OCI-LY3 (cell line): Measurements from ENCODE around the gene HRCT1.
"Not testable (repeated sequence)": the region's sequence is repeated elsewhere in the genome, so short reads cannot be mapped to it uniquely, and the experiment has no call there.

ENCODE experiments used
- H2AFZ ChIP-seq: fragments of 200-600, 300-600 bp; shearing (Covaris generic); 2 replicates; pipeline ENCODE4 v1.6.0; 2014; ENCODE audit warnings: antibody characterized with exemption, low read depth, low read length
- H3K27ac ChIP-seq: fragments of 200-600, 300-600 bp; sonication (generic); 2 replicates; pipeline ENCODE4 v1.5.1; 2014; ENCODE audit warnings: mild to moderate bottlenecking, low read length, moderate library complexity, mixed read lengths
- H3K27me3 ChIP-seq: fragments of 200-600, 300-600 bp; sonication (generic); 2 replicates; pipeline ENCODE4 v1.6.1; 2014; ENCODE audit warnings: low read depth, low read length, mixed read lengths
- H3K36me3 ChIP-seq: fragments of 200-600, 300-600 bp; sonication (generic); replicated peaks from 2 replicates; pipeline ENCODE3; 2014; ENCODE audit warnings: low read depth, low read length, mixed read lengths
- H3K4me1 ChIP-seq: fragments of 300-600, 200-600 bp; sonication (generic); 2 replicates; pipeline ENCODE4 v1.6.1; 2014; ENCODE audit warnings: low read length, mixed read lengths
- H3K4me2 ChIP-seq: fragments of 200-600, 300-600 bp; sonication (generic); 2 replicates; pipeline ENCODE4 v1.6.1; 2014; ENCODE audit warnings: low read length, mixed read lengths
- H3K4me3 ChIP-seq: fragments of 300-600, 200-600 bp; sonication (generic); 2 replicates; pipeline ENCODE4 v1.5.1; 2014; ENCODE audit warnings: antibody characterized with exemption, mild to moderate bottlenecking, low read length, moderate library complexity
- H3K79me2 ChIP-seq: fragments of 300-600, 200-600 bp; shearing (Covaris generic); 2 replicates; pipeline ENCODE4 v1.6.1; 2014; ENCODE audit warnings: mild to moderate bottlenecking, low read length, mixed read lengths
- H3K9ac ChIP-seq: fragments of 300-600, 200-600 bp; shearing (Covaris generic); 2 replicates; pipeline ENCODE4 v1.6.0; 2014; ENCODE audit warnings: mild to moderate bottlenecking, low read length, moderate library complexity
- H3K9me3 ChIP-seq: fragments of 200-600, 300-600 bp; shearing (Covaris generic); 2 replicates; pipeline ENCODE4 v1.6.1; 2014; ENCODE audit warnings: low read length, mixed read lengths; ENCODE audit not compliant: insufficient read depth
- H4K20me1 ChIP-seq: fragments of 200-600, 300-600 bp; sonication (generic); 2 replicates; pipeline ENCODE4 v1.6.1; 2016; ENCODE audit warnings: low read length, mixed read lengths; ENCODE audit not compliant: insufficient read depth
- CTCF ChIP-seq: fragments of 200-600, 300-600 bp; sonication (generic); IDR thresholded peaks from 2 replicates; pipeline ENCODE4 v1.5.1; 2014; ENCODE audit warnings: antibody characterized with exemption, low read length, low read depth
- EZH2phosphoT487 ChIP-seq: fragments of 200-600 bp; shearing (Covaris generic); IDR thresholded peaks from 2 replicates; pipeline ENCODE4 v1.6.1; 2018; ENCODE audit warnings: antibody characterized with exemption, mixed run types, low read depth

Gene HRCT1

DNA sequence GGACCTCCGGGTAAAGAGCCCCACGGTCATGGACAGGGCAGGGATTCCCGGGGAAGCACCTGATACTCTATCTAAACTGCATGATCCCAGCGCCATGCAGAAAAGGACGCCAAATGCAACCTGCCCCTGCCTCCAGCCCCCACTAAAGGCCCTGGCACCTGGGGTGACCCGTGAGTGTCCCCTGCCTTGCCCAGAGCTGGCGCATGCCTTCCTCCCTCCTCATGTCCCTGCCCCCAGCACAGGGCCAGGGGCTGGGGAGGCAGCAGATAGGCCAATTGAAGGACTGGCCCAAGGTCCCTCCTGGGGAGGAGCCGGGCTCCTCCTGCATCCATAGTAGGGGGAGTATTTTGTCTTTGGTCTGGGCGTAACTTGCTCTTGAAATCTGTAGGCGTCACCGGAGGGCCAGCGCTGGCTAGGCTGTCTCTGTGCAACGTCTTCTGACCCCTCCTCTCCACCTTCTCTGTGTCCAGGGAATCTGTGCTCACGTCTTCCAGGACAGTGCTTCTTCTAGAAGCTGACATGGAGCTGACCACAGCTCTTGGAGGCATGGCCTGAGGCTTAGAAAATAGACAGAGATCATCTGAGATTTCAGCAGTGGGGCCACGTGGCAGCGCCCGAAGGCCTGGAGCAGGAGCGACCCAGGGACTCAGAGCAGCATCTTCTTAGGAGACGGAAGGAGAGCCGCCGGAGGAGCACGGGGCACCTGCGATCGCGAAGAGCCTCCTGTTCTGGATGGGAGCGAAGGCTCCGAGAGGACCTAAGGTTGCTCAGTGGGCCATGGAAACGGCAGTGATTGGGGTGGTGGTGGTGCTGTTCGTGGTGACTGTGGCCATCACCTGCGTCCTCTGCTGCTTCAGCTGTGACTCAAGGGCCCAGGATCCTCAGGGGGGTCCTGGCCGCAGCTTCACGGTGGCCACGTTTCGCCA, 3.9 kb downstream of the HRCT1 start:
- Histone ChIP-seq H3K4me3 (no peak overlapping the region), H3K36me3 (no peaks in the 10 kb centered on the region), H2AFZ (no peak overlapping the region), H3K9me3 (no peaks in the 10 kb centered on the region), H4K20me1 (no peaks in the 10 kb centered on the region), H3K27ac (no peak overlapping the region), H3K9ac (no peak overlapping the region), H3K4me2 (0 out of 2 replicates have a peak overlapping the region, but pooled peaks have one; percentile 49), H3K4me1 (peaks cover 9% of the 10 kb centered on the region; the same call in 1 of the 2 replicates), H3K79me2 (no peaks in the 10 kb centered on the region), H3K27me3 (0 out of 2 replicates have a peak, but pooled peaks cover 3% of the 10 kb centered on the region)
- TF ChIP-seq EZH2phosphoT487 (no peak), CTCF (no peak)

DNA sequence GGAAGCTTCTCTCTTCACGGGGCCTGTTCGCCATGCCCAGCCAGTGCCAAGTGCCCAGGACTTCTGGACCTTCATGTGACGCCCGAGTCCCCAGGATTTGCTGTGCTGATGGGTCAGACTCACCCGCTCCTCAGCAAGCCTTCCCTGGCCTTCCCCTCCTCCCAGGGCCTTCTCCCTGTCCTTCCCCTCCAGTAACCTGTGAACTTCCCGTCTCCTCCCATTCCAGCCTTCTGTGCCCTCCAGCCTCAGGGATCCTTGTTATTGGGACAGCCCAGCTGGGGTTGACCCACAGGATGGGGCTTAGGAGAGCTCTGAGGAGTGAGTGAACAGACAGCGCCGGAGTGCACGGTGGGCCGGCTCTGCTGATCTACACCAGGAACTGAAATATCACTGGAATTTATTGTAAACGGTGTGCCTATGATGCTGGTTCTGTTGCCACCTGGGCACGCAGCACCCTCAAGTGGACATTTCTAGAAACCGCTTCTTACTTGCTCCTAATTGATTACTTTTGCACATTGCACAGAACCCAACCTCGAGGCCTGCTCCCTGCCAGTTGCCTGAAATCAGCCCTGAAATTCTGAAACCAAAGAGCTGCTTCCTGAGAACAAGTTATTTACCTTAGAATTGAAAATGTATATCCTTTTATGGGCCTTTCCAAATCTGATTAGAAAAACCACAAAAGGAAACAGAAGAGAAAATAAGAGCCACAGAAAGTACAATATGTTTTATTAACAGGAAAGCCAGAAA, 4.8 kb downstream of the HRCT1 start:
- Histone ChIP-seq H2AFZ (peak overlapping the region; percentile 91; the same call in 1 of the 2 replicates), H3K4me2 (peak overlapping the region; percentile 49), H3K27ac (no peak overlapping the region), H3K36me3 (no peaks in the 10 kb centered on the region), H3K4me3 (peak overlapping the region; percentile 36; the same call in 1 of the 2 replicates), H3K4me1 (peaks cover 9% of the 10 kb centered on the region; the same call in 1 of the 2 replicates), H3K27me3 (no peaks in the 10 kb centered on the region), H3K79me2 (no peaks in the 10 kb centered on the region), H4K20me1 (no peaks in the 10 kb centered on the region), H3K9me3 (no peaks in the 10 kb centered on the region), H3K9ac (no peak overlapping the region; the same call in 1 of the 2 replicates)
- TF ChIP-seq EZH2phosphoT487 (no peak), CTCF (peak; percentile 75)

- no peak for TF ChIP-seq CTCF
- TF ChIP-seq EZH2phosphoT487 = no peak
- H4K20me1 ChIP-seq = no peaks in the 10 kb centered on the region
- H3K27me3 ChIP-seq = no peaks in the 10 kb centered on the region
- H3K36me3 ChIP-seq = no peaks in the 10 kb centered on the region
- H2AFZ ChIP-seq = no peak overlapping the region
- H3K27ac ChIP-seq = no peak overlapping the region
- H3K9me3 ChIP-seq = no peaks in the 10 kb centered on the region
- H3K4me1 ChIP-seq = peaks cover 9% of the 10 kb centered on the region; the same call in 1 of the 2 replicates
- no peak overlapping the region for H3K4me3 ChIP-seq
- no peaks in the 10 kb centered on the region for H3K79me2 ChIP-seq
- H3K4me2 ChIP-seq = no peak overlapping the region
- no peak overlapping the region for H3K9ac ChIP-seq
Measured at GRCh38 chr9:35911690-35912089, 5.7 kb downstream of the HRCT1 start.

DNA sequence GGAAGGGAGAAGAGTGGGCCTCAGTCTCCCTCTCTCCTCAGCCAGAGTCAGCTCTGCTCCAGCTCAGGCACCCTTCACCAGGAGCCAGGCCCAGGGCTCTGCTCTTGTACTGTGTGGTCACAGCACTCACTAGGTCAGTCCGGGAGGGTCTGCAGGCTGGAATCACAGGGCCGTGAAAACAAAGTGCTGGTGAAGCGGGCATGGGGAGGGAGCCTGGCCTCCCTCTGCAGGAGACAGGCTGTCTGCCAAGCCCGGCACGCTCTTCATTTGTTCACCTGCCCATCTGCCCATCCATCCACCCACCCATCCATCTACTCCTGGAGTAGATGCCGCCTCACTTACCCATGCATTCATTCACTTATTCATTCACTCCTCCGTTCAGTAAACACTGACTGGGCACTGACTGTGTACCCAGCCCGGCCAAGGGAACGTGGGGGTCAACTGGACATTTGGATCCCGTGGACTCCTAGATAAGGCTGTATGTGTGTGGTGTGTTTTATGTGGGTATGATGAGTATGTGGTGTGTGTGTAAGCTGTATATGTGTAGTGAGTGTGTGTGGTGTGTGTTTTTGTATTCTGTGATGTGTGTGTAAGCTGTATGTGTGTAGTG, 6.9 kb downstream of the HRCT1 start:
- Histone ChIP-seq H3K4me3 (no peak overlapping the region), H3K79me2 (no peaks in the 10 kb centered on the region), H3K4me2 (no peak overlapping the region), H2AFZ (no peak overlapping the region), H4K20me1 (no peaks in the 10 kb centered on the region), H3K27ac (no peak overlapping the region), H3K9me3 (no peaks in the 10 kb centered on the region), H3K36me3 (no peaks in the 10 kb centered on the region), H3K27me3 (no peaks in the 10 kb centered on the region), H3K4me1 (peaks cover 9% of the 10 kb centered on the region; the same call in 1 of the 2 replicates), H3K9ac (no peak overlapping the region)
- TF ChIP-seq CTCF (no peak), EZH2phosphoT487 (no peak)

DNA sequence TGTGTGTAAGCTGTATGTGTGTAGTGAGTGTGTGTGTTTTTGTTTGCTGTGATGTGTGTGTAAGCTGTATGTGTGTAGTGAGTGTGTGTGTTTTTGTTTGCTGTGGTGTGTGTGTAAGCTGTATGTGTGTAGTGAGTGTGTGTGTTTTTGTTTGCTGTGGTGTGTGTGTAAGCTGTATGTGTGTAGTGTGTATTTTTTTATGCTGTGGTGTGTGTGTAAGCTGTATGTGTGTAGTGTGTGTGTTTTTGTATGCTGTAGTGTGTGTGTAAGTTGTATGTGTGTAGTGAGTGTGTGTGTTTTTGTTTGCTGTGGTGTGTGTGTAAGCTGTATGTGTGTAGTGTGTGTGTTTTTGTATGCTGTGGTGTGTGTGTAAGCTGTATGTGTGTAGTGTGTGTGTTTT, 7.4 kb downstream of the HRCT1 start:
- not testable (repeated sequence) for H2AFZ ChIP-seq, H3K79me2 ChIP-seq, H3K36me3 ChIP-seq, H4K20me1 ChIP-seq, H3K4me2 ChIP-seq, H3K4me1 ChIP-seq, H3K4me3 ChIP-seq, H3K9me3 ChIP-seq, H3K27ac ChIP-seq, H3K27me3 ChIP-seq, H3K9ac ChIP-seq
